C4-2B (cell line): Measurements from ENCODE around the gene PRR5.

Source experiments
- H3K27ac ChIP-seq: fragments of 450-650 bp; 2 replicates; pipeline ENCODE4 v1.5.1; 2017
- ZFX ChIP-seq: fragments of 450-650 bp; IDR thresholded peaks from 2 replicates; pipeline ENCODE4 v1.6.1; 2017
- TF ChIP-seq, protein P1 (sequence below): fragments of 450-650 bp; conservative IDR thresholded peaks from 2 replicates; pipeline ENCODE4 v1.5.1; 2017; ENCODE audit warnings: mild to moderate bottlenecking

Gene PRR5

DNA sequence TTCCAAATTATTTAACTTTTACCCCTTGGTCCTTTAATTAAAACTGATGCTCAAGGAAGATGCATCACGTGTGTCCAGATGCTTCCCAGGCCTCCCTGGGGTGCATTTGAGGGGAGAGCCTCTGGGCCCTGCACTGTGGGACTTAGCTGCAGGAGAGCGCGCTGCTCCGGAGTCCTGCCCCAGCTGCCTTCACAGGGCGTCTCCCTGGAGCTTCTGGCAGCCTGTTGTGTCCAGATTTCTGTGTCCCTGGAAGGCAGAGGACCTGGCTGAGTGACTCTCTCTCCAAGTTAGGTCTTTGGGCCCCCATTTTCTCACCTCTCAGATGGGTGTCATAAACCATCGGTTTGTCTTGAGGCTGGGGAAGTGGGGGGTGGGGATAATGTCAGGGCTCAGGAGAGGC, 53.4 kb downstream of the PRR5 start:
- peak overlapping the region; percentile 74 for H3K27ac ChIP-seq
- TF ChIP-seq, protein P1, sequence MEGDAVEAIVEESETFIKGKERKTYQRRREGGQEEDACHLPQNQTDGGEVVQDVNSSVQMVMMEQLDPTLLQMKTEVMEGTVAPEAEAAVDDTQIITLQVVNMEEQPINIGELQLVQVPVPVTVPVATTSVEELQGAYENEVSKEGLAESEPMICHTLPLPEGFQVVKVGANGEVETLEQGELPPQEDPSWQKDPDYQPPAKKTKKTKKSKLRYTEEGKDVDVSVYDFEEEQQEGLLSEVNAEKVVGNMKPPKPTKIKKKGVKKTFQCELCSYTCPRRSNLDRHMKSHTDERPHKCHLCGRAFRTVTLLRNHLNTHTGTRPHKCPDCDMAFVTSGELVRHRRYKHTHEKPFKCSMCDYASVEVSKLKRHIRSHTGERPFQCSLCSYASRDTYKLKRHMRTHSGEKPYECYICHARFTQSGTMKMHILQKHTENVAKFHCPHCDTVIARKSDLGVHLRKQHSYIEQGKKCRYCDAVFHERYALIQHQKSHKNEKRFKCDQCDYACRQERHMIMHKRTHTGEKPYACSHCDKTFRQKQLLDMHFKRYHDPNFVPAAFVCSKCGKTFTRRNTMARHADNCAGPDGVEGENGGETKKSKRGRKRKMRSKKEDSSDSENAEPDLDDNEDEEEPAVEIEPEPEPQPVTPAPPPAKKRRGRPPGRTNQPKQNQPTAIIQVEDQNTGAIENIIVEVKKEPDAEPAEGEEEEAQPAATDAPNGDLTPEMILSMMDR = no peak
- TF ChIP-seq ZFX = no peak

DNA sequence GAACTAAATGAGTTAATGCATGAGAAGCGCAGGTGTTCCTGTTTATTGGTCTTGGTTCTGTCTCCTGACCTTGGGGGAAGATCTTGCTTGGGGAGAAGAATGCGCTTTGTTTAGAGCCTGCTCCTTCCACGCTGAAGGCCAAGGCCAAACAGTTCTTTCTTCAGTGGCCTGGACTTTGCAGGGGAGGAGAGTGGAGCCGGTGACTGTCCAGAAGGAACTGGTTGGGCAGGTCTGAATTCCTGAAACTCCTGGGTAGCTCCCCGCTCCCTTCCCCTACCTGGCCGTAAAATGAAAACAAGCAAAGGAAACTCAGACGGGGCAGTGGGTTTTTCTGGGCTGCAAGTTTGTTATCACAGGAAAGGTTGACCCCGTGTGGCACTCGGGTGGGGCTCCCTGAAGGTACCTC, 54.0 kb downstream of the PRR5 start:
- H3K27ac ChIP-seq = peak overlapping the region; percentile 74
- no peak for TF ChIP-seq ZFX
- TF ChIP-seq, protein P1 = no peak

DNA sequence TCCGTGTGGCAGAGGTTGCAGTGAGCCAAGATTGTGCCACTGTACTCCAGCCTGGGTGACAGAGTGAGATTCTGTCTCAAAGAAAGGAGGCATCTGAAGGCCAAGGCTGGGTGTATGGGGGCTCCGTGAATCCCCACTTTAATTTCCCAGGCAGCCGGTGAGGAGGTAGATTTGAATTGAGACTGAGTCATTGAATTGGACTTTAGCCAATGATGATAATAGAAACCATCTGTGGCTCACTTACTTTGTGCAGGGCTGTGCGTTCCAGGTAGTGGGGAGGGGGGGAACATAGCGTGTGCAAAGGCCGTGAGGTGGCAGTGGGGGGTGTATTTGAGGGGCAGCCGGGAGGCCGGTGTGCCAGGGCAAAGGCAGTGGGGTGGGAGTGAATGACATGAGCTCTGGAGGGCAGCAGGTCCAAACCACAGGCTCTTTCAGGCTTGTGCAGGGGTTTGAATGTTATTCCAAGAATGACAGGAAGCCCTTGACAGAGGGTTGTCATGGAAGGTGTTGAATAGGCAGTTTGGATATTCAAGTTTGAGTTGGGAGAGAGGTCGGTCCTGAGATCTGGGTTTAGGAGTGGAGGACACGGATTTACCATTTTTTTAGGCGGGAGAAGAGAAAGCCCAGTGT, 56.5 kb downstream of the PRR5 start:
- TF ChIP-seq, protein P1 = no peak
- no peak for TF ChIP-seq ZFX
- peak overlapping the region; percentile 30 for H3K27ac ChIP-seq

DNA sequence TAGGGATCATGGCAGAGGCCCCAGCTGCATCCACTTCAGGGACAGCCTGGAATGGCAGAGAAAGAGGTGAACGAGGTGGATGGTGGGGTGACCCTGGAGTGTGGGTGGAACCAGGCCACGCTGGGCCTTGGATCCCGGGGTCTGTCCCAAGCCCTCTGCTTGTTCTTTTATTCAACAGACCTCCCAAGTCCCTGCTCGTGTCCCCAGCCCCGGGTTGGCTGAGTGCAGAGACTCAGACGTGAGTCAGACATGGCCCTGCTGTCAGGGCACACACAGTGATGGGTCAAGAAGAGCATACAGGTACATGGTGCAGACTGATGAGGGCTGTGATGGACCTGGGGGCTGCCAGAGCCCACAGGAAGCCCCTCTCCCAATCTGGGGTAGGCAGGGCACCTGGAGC, 57.0 kb downstream of the PRR5 start:
- TF ChIP-seq ZFX = no peak
- TF ChIP-seq, protein P1 = no peak
- H3K27ac ChIP-seq = peak overlapping the region; percentile 30; the same call in 1 of the 2 replicates

DNA sequence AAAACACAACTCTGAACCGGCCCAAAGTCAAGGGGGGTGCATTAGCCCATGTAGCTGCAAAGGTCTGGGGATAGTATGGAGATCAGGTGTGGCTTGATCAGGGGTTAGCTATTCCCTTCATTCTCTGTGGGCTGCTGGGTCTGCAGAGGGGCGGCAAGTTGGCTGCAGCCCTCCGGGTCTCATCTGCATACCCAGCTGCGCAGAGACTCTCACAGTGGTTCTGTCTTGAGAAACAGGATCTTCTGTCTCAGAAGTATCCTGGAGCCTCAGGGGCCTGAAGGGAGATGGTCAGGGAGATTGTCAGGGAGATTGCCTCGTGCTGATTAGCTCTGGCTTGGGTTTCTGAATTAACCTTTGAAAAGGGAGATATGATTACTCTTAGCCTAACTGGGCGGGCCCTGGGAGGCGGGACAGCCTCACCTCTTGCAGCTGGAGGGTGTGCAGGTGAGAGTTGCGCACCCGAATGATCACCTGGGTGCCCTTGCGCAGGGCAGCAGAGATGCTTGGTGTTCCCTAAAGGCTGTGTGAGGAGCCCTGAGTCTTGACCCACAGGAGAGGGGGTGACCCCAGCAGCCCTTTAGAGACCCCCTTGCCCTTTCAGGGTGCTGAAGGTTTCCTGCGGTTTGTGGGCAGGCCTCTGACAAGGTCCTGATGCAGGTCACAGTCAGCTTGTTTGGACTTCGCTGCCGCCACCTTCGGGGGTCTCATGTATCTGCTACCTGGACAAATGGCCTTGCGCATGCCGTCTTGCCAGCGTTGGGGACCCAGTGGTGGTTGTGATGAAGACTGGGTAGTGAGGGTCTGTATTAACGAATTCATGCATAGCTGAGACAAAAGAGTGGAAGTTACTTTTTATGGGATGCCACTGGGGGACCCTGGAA, 57.7 kb downstream of the PRR5 start:
- no peak overlapping the region for H3K27ac ChIP-seq
- TF ChIP-seq ZFX = no peak
- TF ChIP-seq, protein P1 = no peak

DNA sequence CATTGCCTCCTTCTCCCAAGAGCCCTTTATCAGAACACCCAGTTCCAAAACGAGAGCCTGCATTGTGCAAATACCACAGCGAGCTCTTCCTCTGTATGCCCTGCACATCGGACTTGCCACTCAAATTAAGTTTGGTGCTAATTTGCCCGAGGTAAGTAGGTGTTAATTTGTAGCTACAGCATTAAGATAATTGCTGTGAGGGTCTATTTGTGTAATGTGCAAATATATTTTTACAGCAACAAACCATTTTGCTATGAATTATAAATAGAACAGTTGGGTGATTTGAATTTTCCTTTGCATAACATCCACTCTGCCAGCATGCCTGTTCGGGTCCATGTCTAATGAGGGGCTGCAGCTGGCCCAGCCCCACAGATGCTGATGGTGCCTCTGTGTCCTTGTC, 58.5 kb downstream of the PRR5 start:
- no peak overlapping the region for H3K27ac ChIP-seq
- TF ChIP-seq, protein P1 = no peak
- no peak for TF ChIP-seq ZFX

DNA sequence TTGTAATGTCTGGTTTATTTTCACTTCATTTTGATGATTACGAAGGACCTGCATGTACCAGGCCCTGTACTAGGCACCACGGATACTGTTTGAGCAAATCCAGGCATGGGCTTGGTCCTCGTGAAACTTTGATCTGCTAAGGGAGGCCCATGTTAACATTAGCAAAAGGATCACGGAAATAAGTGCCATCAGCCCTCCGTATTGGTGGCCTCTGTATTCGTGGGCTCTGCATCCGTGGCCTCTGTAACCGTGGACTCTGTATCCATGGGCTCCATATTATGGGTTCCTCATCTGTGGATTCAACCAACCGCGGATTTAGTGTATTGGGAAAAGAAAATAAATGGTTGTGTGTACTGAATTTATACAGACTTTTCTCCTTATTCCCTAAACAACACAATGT, 59.0 kb downstream of the PRR5 start:
- TF ChIP-seq ZFX = no peak
- TF ChIP-seq, protein P1 = no peak
- no peak overlapping the region for H3K27ac ChIP-seq
